ENCODE data around the gene SLC26A1.
"Not testable (repeated sequence)": the region's sequence is repeated elsewhere in the genome, so short reads cannot be mapped to it uniquely, and the experiment has no call there.

Gene SLC26A1

GRCh38 chr4:1012034-1012739 lies 19.0 kb upstream of the SLC26A1 start:
- no peak for DNase-seq

GRCh38 chr4:1011666-1012033 lies 18.4 kb upstream of the SLC26A1 start:
- DNase-seq: no peak

- peak; percentile 80 for DNase-seq
Observed at GRCh38 chr4:1011022-1011665, 17.9 kb upstream of the SLC26A1 start, which contains the start of gene FGFRL1. TSS of gene FGFRL1 (plus strand) at chr4:1011626. CDS start at chr4:1012486, 860 bp downstream.

GRCh38 chr4:1010395-1011021 lies 17.3 kb upstream of the SLC26A1 start:
- no peak for DNase-seq

GRCh38 chr4:1009542-1010394 lies 16.6 kb upstream of the SLC26A1 start:
- DNase-seq: peak; percentile 19

- DNase-seq: no peak
Observed at GRCh38 chr4:1008840-1009541, 15.8 kb upstream of the SLC26A1 start.

- no peak for DNase-seq
Observed at GRCh38 chr4:1006856-1007255, 13.7 kb upstream of the SLC26A1 start.

- DNase-seq: no peak
Observed at GRCh38 chr4:1004557-1005485, 11.6 kb upstream of the SLC26A1 start.

- DNase-seq: no peak
Observed at GRCh38 chr4:1004071-1004418, 10.8 kb upstream of the SLC26A1 start.

- DNase-seq: no peak
Observed at GRCh38 chr4:1003271-1004070, 10.3 kb upstream of the SLC26A1 start.

- DNase-seq: no peak
Observed at GRCh38 chr4:1002631-1003251, 9.5 kb upstream of the SLC26A1 start.

GRCh38 chr4:1002131-1002630 lies 9.0 kb upstream of the SLC26A1 start:
- DNase-seq: no peak

- DNase-seq: no peak
Observed at GRCh38 chr4:1001561-1002130, 8.4 kb upstream of the SLC26A1 start.

- no peak for DNase-seq
Observed at GRCh38 chr4:1000686-1001260, 7.6 kb upstream of the SLC26A1 start.

GRCh38 chr4:999882-1000425 lies 6.8 kb upstream of the SLC26A1 start:
- no peak for DNase-seq

- not testable (repeated sequence) for DNase-seq
Observed at GRCh38 chr4:999240-999863, 6.1 kb upstream of the SLC26A1 start.

- no peak for DNase-seq
Observed at GRCh38 chr4:998096-998691, 5.0 kb upstream of the SLC26A1 start.
